ENCODE results near the gene FGF9. TPM values are rescaled to one million over a fixed set of nuclear protein-coding genes. Genes with fewer than 3 reads are reported as not detected.

The FGF9 gene
- total and polyA plus RNA-seq, 4 donors: 0.05 to 1.7 (median 1.3) TPM

GRCh38 chr13:21661097-21661909, 9.6 kb upstream of the FGF9 start:
- H3K4me1 ChIP-seq (ENCODE audit: control insufficient read depth in 5 of 5, insufficient read depth in 5 of 5, low read length in 5 of 5): no peaks in the 10 kb centered on the region
- H3K9me3 ChIP-seq (ENCODE audit: control insufficient read depth in 4 of 4, insufficient read depth in 3 of 4, low read length in 3 of 4): no peaks in the 10 kb centered on the region
- no peak overlapping the region for H3K27ac ChIP-seq (ENCODE audit: low read depth in 1 of 2, low read length in 1 of 2)
- 93 to 97% methylated on average over 2 of the region's 2 CpGs for WGBS, 2 donors
- no peaks in the 10 kb centered on the region for H3K27me3 ChIP-seq (ENCODE audit: control insufficient read depth in 3 of 3, insufficient read depth in 3 of 3, low read length in 2 of 3)
- no peaks in the 10 kb centered on the region for H3K36me3 ChIP-seq (ENCODE audit: control insufficient read depth in 4 of 4, insufficient read depth in 4 of 4, low read length in 4 of 4)
- DNase-seq: no peak
- no peak overlapping the region for H3K4me3 ChIP-seq
- TF ChIP-seq CTCF (IDR thresholded peaks at IDR 0.05; ENCODE audit: control extremely low read depth, extremely low read depth): no peak
- H3K9ac ChIP-seq (ENCODE audit: insufficient read depth in 1 of 2, low read length in 2 of 2): no peak overlapping the region
- no peak for ATAC-seq (ENCODE audit: insufficient read depth, low FRiP score)

- H3K9me3 ChIP-seq (ENCODE audit: control insufficient read depth in 4 of 4, insufficient read depth in 3 of 4, low read length in 3 of 4): no peaks in the 10 kb centered on the region
- H3K4me3 ChIP-seq: no peak overlapping the region
- H3K9ac ChIP-seq (ENCODE audit: insufficient read depth in 1 of 2, low read length in 2 of 2): no peak overlapping the region
- no peaks in the 10 kb centered on the region for H3K36me3 ChIP-seq (ENCODE audit: control insufficient read depth in 4 of 4, insufficient read depth in 4 of 4, low read length in 4 of 4)
- WGBS, 2 donors: 71 to 86% methylated on average over 4 of the region's 4 CpGs
- ATAC-seq (ENCODE audit: insufficient read depth, low FRiP score) (peak; percentile 81), DNase-seq (no peak)
- peaks cover 0 to 1% (median 0%) of the 10 kb centered on the region in 5 donors for H3K4me1 ChIP-seq (ENCODE audit: control insufficient read depth in 5 of 5, insufficient read depth in 5 of 5, low read length in 5 of 5)
- H3K27me3 ChIP-seq (ENCODE audit: control insufficient read depth in 3 of 3, insufficient read depth in 3 of 3, low read length in 2 of 3): no peaks in the 10 kb centered on the region
- H3K27ac ChIP-seq (ENCODE audit: low read depth in 1 of 2, low read length in 1 of 2): no peak overlapping the region
- no peak for TF ChIP-seq CTCF (IDR thresholded peaks at IDR 0.05; ENCODE audit: control extremely low read depth, extremely low read depth)
Measured at GRCh38 chr13:21663197-21663596, 7.7 kb upstream of the FGF9 start.

GRCh38 chr13:21668732-21669275, 2.1 kb upstream of the FGF9 start:
- Histone ChIP-seq H3K36me3 (ENCODE audit: control insufficient read depth in 4 of 4, insufficient read depth in 4 of 4, low read length in 4 of 4) (no peaks in the 10 kb centered on the region), H3K9ac (ENCODE audit: insufficient read depth in 1 of 2, low read length in 2 of 2) (peak overlapping the region in 1 of 2 donors; percentile 63), H3K27me3 (ENCODE audit: control insufficient read depth in 3 of 3, insufficient read depth in 3 of 3, low read length in 2 of 3) (peaks cover 0 to 20% (median 15%) of the 10 kb centered on the region in 3 donors), H3K27ac (ENCODE audit: low read depth in 1 of 2, low read length in 1 of 2) (no peak overlapping the region), H3K4me1 (ENCODE audit: control insufficient read depth in 5 of 5, insufficient read depth in 5 of 5, low read length in 5 of 5) (peaks cover 0 to 34% (median 11%) of the 10 kb centered on the region in 5 donors), H3K9me3 (ENCODE audit: control insufficient read depth in 4 of 4, insufficient read depth in 3 of 4, low read length in 3 of 4) (no peaks in the 10 kb centered on the region), H3K4me3 (peak overlapping the region; percentile 7)
- DNase-seq (peak; percentile 46 to 67 (median 53)), ATAC-seq (ENCODE audit: insufficient read depth, low FRiP score) (no peak)
- WGBS, 2 donors: 5 to 10% methylated on average over 23 of the region's 23 CpGs
- no peak for TF ChIP-seq CTCF (IDR thresholded peaks at IDR 0.05; ENCODE audit: control extremely low read depth, extremely low read depth)
